Smooth muscle cell (in vitro differentiated cells): ENCODE data around the gene IKZF2. TPM values are rescaled to one million over a fixed set of nuclear protein-coding genes. Genes with fewer than 3 reads are reported as not detected.
A peak's percentile ranks its signal among the peaks of the same experiment; 100 is the strongest.

Experiments used
- DNase-seq: peaks from one replicate; lab custom pipeline; 2025; ENCODE audit not compliant: unreplicated experiment; lab: John Stamatoyannopoulos, UW
- H2AFZ ChIP-seq: fragments of 200-600 bp; sonication (generic); 2 replicates; pipeline ENCODE4 v1.6.0; 2016; ENCODE audit warnings: antibody characterized with exemption, low read depth, mild to moderate bottlenecking
- H3F3A ChIP-seq: fragments of 200-600 bp; sonication (generic); 2 replicates; pipeline ENCODE4 v1.6.0; 2017; ENCODE audit warnings: antibody characterized with exemption, low read depth
- H3K27ac ChIP-seq: fragments of 200-600 bp; sonication (generic); 2 replicates; pipeline ENCODE4 v1.5.1; 2016; ENCODE audit warnings: low read depth, mild to moderate bottlenecking
- H3K27me3 ChIP-seq: fragments of 200-600 bp; sonication (generic); 2 replicates; pipeline ENCODE4 v1.6.1; 2016; ENCODE audit warnings: low read depth, mild to moderate bottlenecking
- H3K36me3 ChIP-seq: fragments of 200-600 bp; sonication (generic); 2 replicates; pipeline ENCODE4 v1.5.1; 2016; ENCODE audit warnings: low read depth
- H3K4me1 ChIP-seq: fragments of 200-600 bp; sonication (generic); 2 replicates; pipeline ENCODE4 v1.5.1; 2016; ENCODE audit warnings: low read depth
- H3K4me2 ChIP-seq: fragments of 200-600 bp; sonication (generic); 2 replicates; pipeline ENCODE4 v1.6.0; 2016; ENCODE audit warnings: mild to moderate bottlenecking
- H3K4me3 ChIP-seq: fragments of 200-600 bp; sonication (generic); 2 replicates; pipeline ENCODE4 v1.5.1; 2016; ENCODE audit warnings: mild to moderate bottlenecking
- H3K79me2 ChIP-seq: fragments of 200-600 bp; sonication (generic); 2 replicates; pipeline ENCODE4 v1.6.0; 2016; ENCODE audit warnings: low read depth, mild to moderate bottlenecking
- H3K9ac ChIP-seq: fragments of 200-600 bp; sonication (generic); 2 replicates; pipeline ENCODE4 v1.6.0; 2016; ENCODE audit warnings: low read depth
- H3K9me3 ChIP-seq: fragments of 200-600 bp; sonication (generic); replicated peaks from 2 replicates; pipeline ENCODE4 v1.5.1; 2016; ENCODE audit warnings: low read depth
- H4K20me1 ChIP-seq: fragments of 200-600 bp; sonication (generic); 2 replicates; pipeline ENCODE4 v1.6.0; 2016; ENCODE audit warnings: low read depth
- WGBS: methylation state at CpG from one replicate; pipeline ENCODE4 v1.1.7; 2016; ENCODE audit warnings: low lambda C conversion rate; 5-methylcytosine and 5-hydroxymethylcytosine counted together
- polyA plus RNA-seq: library from polyadenylated mRNA; unstranded; fragments of >200 nt; fragmentation: Nextera tagmentation; extraction: Ambion mirVana; gene quantifications from 2 replicates; pipeline ENCODE4 v1.2.1, GENCODE V29; 2016
- total RNA-seq: library from RNA; depleted of rRNA; stranded (reverse); fragments of >200 nt; gene quantifications from 2 replicates; pipeline ENCODE4 v1.2.3, GENCODE V29; 2014
- TF ChIP-seq, protein P1 (sequence below): fragments of 200-600 bp; sonication (generic); IDR thresholded peaks from 2 replicates; pipeline ENCODE4 v1.5.1; 2017; ENCODE audit warnings: borderline replicate concordance, mild to moderate bottlenecking, antibody characterized with exemption; ENCODE audit not compliant: insufficient read depth, poor library complexity, severe bottlenecking

Gene IKZF2
- total and polyA plus RNA-seq, 2 experiments from 2014 or later: 0.69 to 16.5 TPM

DNA sequence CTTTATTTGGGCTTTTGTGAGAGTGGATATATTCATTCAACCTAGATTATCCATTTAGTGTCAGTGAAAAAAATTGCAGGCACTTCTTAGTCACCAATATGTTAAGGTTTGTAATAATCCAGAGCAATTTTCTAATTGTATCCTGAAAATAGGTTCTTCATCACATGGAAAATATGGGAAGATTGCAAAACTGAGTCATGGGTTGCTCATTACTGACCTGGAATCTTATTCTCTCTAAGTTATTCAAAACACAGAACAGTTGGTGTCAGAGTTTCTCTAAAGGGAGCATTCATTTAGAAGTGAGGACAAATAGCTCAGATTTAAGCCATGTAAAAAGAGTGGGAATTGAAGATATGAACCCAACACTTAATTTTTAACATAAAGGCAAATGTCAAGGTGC, 181.3 kb downstream of the IKZF2 start:
- TF ChIP-seq, protein P1, sequence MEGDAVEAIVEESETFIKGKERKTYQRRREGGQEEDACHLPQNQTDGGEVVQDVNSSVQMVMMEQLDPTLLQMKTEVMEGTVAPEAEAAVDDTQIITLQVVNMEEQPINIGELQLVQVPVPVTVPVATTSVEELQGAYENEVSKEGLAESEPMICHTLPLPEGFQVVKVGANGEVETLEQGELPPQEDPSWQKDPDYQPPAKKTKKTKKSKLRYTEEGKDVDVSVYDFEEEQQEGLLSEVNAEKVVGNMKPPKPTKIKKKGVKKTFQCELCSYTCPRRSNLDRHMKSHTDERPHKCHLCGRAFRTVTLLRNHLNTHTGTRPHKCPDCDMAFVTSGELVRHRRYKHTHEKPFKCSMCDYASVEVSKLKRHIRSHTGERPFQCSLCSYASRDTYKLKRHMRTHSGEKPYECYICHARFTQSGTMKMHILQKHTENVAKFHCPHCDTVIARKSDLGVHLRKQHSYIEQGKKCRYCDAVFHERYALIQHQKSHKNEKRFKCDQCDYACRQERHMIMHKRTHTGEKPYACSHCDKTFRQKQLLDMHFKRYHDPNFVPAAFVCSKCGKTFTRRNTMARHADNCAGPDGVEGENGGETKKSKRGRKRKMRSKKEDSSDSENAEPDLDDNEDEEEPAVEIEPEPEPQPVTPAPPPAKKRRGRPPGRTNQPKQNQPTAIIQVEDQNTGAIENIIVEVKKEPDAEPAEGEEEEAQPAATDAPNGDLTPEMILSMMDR: no peak
- no peaks in the 10 kb centered on the region for H3F3A ChIP-seq
- H2AFZ ChIP-seq: no peak overlapping the region
- H3K4me1 ChIP-seq: peaks cover 15% of the 10 kb centered on the region
- H4K20me1 ChIP-seq: no peaks in the 10 kb centered on the region
- DNase-seq: no peak
- no peaks in the 10 kb centered on the region for H3K9me3 ChIP-seq
- no peaks in the 10 kb centered on the region for H3K36me3 ChIP-seq
- no peaks in the 10 kb centered on the region for H3K79me2 ChIP-seq
- H3K4me2 ChIP-seq: no peak overlapping the region
- H3K27me3 ChIP-seq: no peaks in the 10 kb centered on the region
- H3K9ac ChIP-seq: no peak overlapping the region
- H3K4me3 ChIP-seq: no peak overlapping the region
- H3K27ac ChIP-seq: peak overlapping the region; percentile 51

DNA sequence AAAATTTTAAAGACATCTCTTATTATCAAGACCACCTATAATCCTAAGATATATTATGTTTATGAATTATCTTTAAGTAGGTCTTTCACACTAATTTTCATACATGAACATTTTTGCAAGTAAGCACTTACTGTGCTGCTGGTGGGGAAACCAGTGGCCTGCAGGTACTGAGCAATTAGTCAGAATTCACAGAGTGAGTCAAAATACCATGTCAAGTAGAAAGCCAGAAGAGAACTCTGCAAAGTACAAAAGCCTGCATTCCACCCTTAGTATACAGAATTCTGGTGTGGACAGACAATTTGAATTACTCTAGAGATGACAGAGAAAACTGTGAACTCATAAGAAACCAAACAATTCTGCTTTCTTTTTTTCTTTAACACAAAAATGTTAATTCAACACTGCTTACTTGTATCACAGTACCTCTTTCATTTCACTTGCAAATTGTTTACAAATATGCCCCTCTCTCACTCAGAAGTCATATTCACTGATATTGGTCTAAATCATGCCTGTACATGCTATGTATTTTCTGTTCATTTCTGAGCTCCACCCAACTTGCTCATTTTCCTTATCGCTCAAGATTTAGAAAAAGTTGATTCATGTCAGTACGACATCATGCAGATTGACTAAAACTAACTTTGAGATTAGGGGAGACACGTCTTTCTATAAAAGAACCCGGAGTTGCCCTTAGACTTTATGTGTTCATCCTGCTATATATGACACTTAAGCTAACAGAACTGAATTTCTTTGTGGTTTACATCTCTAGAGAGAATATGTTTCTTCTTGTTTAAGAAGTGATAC, 182.9 kb downstream of the IKZF2 start:
- Histone ChIP-seq H3K4me1 (peaks cover 15% of the 10 kb centered on the region), H3K4me2 (peak overlapping the region; percentile 15), H3K9ac (no peak overlapping the region), H3F3A (no peaks in the 10 kb centered on the region), H3K27me3 (no peaks in the 10 kb centered on the region), H3K27ac (peak overlapping the region; percentile 51), H3K9me3 (no peaks in the 10 kb centered on the region), H4K20me1 (no peaks in the 10 kb centered on the region), H3K79me2 (no peaks in the 10 kb centered on the region), H3K36me3 (no peaks in the 10 kb centered on the region), H2AFZ (no peak overlapping the region), H3K4me3 (no peak overlapping the region)
- TF ChIP-seq, protein P1: no peak
- no peak for DNase-seq
- WGBS: 68% methylated on average over 4 of the region's 4 CpGs

DNA sequence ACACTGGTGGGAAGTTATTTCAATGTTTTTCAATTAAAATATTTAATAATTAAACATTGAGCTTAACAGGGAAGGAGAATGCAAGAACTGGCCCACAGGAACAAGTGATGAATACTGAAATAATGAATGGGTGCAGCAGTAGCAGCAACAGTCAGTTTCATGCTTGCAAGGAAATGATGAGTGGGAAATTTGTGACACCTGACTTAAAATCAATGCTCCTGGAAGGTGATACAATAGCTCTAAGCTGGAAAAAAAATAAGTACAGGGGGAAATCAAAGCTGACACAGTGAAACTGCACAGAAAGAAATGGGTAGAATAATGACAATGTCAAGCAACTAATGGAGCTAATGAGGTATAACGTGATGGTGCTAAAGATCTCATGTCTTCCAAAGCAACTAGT, 184.5 kb downstream of the IKZF2 start:
- H3K27me3 ChIP-seq: no peaks in the 10 kb centered on the region

More for the DNA sequence above, 184.5 kb downstream of the IKZF2 start:
- Histone ChIP-seq H3K79me2 (no peaks in the 10 kb centered on the region), H3K27ac (no peak overlapping the region), H2AFZ (no peak overlapping the region), H4K20me1 (no peaks in the 10 kb centered on the region), H3K9me3 (no peaks in the 10 kb centered on the region), H3F3A (no peaks in the 10 kb centered on the region), H3K36me3 (no peaks in the 10 kb centered on the region), H3K4me2 (no peak overlapping the region), H3K9ac (no peak overlapping the region), H3K4me3 (no peak overlapping the region), H3K4me1 (peaks cover 15% of the 10 kb centered on the region)
- DNase-seq: no peak
- WGBS: 61% methylated on average over 1 of the region's 1 CpG
- TF ChIP-seq, protein P1: no peak
